MM.1S (cell line): ENCODE results near the gene IL22.

ENCODE experiments used
- DNase-seq: peaks from one replicate; pipeline ENCODE4 v3.0.0-alpha.2; 2015
- H2AFZ ChIP-seq: fragments of 300-600 bp; sonication (generic); 2 replicates; pipeline ENCODE4 v1.6.0; 2016; ENCODE audit warnings: antibody characterized with exemption, low read length
- H3F3A ChIP-seq: fragments of 300-600 bp; sonication (generic); 2 replicates; pipeline ENCODE4 v1.6.1; 2016; ENCODE audit warnings: mild to moderate bottlenecking, antibody characterized with exemption, low read length, moderate library complexity, mixed read lengths; ENCODE audit not compliant: insufficient read depth
- H3K27ac ChIP-seq: fragments of 300-600 bp; sonication (generic); 2 replicates; pipeline ENCODE4 v1.5.1; 2016; ENCODE audit warnings: mild to moderate bottlenecking, low read length
- H3K27me3 ChIP-seq: fragments of 300-600 bp; sonication (generic); replicated peaks from 2 replicates; pipeline ENCODE4 v1.6.0; 2016; ENCODE audit warnings: low read length; ENCODE audit not compliant: insufficient read depth
- H3K36me3 ChIP-seq: fragments of 300-600 bp; sonication (generic); replicated peaks from 2 replicates; pipeline ENCODE4 v1.6.1; 2016; ENCODE audit warnings: mild to moderate bottlenecking, low read length, mixed read lengths; ENCODE audit not compliant: insufficient read depth
- H3K4me1 ChIP-seq: fragments of 300-600 bp; sonication (generic); 2 replicates; pipeline ENCODE4 v1.6.1; 2016; ENCODE audit warnings: low read length, mixed read lengths
- H3K4me2 ChIP-seq: fragments of 300-600 bp; sonication (generic); 2 replicates; pipeline ENCODE4 v1.6.0; 2016; ENCODE audit warnings: low read depth, low read length
- H3K4me3 ChIP-seq: fragments of 300-600 bp; sonication (generic); 2 replicates; pipeline ENCODE4 v1.5.1; 2016; ENCODE audit warnings: low read length, mixed read lengths
- H3K79me2 ChIP-seq: fragments of 300-600 bp; sonication (generic); 2 replicates; pipeline ENCODE4 v1.6.1; 2016; ENCODE audit warnings: mixed run types, low read length, mixed read lengths
- H3K9ac ChIP-seq: fragments of 300-600 bp; sonication (generic); 2 replicates; pipeline ENCODE4 v1.6.1; 2016; ENCODE audit warnings: low read length, mixed read lengths
- H3K9me2 ChIP-seq: fragments of 300-600 bp; sonication (generic); replicated peaks from 2 replicates; pipeline ENCODE4 v1.6.1; 2016; ENCODE audit warnings: mild to moderate bottlenecking, low read length, mixed read lengths; ENCODE audit not compliant: insufficient read depth
- H3K9me3 ChIP-seq: fragments of 300-600 bp; sonication (generic); replicated peaks from 2 replicates; pipeline ENCODE4 v1.6.1; 2016; ENCODE audit warnings: mild to moderate bottlenecking, low read length, mixed read lengths; ENCODE audit not compliant: insufficient read depth
- H4K20me1 ChIP-seq: fragments of 300-600 bp; sonication (generic); 2 replicates; pipeline ENCODE4 v1.6.1; 2016; ENCODE audit warnings: mild to moderate bottlenecking, low read length, moderate library complexity, mixed read lengths; ENCODE audit not compliant: insufficient read depth
- EZH2 ChIP-seq: fragments of 300-600 bp; sonication (generic); optimal IDR thresholded peaks from 2 replicates; pipeline ENCODE3; 2017; ENCODE audit warnings: low read depth, mild to moderate bottlenecking, antibody characterized with exemption, low read length, mixed read lengths
- EZH2phosphoT487 ChIP-seq: fragments of 300-600 bp; sonication (generic); IDR thresholded peaks from 2 replicates; pipeline ENCODE4 v1.6.1; 2018; ENCODE audit warnings: antibody characterized with exemption, low read length
- TF ChIP-seq, protein P1 (sequence below): fragments of 300-600 bp; sonication (generic); IDR thresholded peaks from 2 replicates; pipeline ENCODE4 v1.5.1; 2016; ENCODE audit warnings: antibody characterized with exemption, low read length, mixed read lengths

IL22 gene

GRCh38 chr12:68270358-68270757 lies 17.0 kb upstream of the IL22 start:
- H3K79me2 ChIP-seq, result no peaks in the 10 kb centered on the region
- H3F3A ChIP-seq, result no peaks in the 10 kb centered on the region
- no peak overlapping the region for H3K27ac ChIP-seq
- no peak for DNase-seq
- TF ChIP-seq EZH2 (no peak), EZH2phosphoT487 (no peak)
- H2AFZ ChIP-seq, result no peak overlapping the region
- no peak overlapping the region for H3K9ac ChIP-seq
- no peaks in the 10 kb centered on the region for H3K27me3 ChIP-seq
- no peak overlapping the region for H3K4me3 ChIP-seq
- no peaks in the 10 kb centered on the region for H3K36me3 ChIP-seq
- H3K9me3 ChIP-seq, result no peaks in the 10 kb centered on the region
- no peaks in the 10 kb centered on the region for H3K9me2 ChIP-seq
- H4K20me1 ChIP-seq, result no peaks in the 10 kb centered on the region
- no peaks in the 10 kb centered on the region for H3K4me1 ChIP-seq
- no peak overlapping the region for H3K4me2 ChIP-seq

- Histone ChIP-seq H3K79me2 (no peaks in the 10 kb centered on the region), H3K9ac (no peak overlapping the region), H3F3A (no peaks in the 10 kb centered on the region), H2AFZ (no peak overlapping the region), H3K27me3 (no peaks in the 10 kb centered on the region), H3K4me3 (no peak overlapping the region), H3K27ac (no peak overlapping the region), H3K36me3 (no peaks in the 10 kb centered on the region), H3K4me1 (no peaks in the 10 kb centered on the region), H3K4me2 (no peak overlapping the region), H4K20me1 (no peaks in the 10 kb centered on the region), H3K9me3 (no peaks in the 10 kb centered on the region), H3K9me2 (no peaks in the 10 kb centered on the region)
- TF ChIP-seq EZH2 (no peak), EZH2phosphoT487 (no peak)
- TF ChIP-seq, protein P1, sequence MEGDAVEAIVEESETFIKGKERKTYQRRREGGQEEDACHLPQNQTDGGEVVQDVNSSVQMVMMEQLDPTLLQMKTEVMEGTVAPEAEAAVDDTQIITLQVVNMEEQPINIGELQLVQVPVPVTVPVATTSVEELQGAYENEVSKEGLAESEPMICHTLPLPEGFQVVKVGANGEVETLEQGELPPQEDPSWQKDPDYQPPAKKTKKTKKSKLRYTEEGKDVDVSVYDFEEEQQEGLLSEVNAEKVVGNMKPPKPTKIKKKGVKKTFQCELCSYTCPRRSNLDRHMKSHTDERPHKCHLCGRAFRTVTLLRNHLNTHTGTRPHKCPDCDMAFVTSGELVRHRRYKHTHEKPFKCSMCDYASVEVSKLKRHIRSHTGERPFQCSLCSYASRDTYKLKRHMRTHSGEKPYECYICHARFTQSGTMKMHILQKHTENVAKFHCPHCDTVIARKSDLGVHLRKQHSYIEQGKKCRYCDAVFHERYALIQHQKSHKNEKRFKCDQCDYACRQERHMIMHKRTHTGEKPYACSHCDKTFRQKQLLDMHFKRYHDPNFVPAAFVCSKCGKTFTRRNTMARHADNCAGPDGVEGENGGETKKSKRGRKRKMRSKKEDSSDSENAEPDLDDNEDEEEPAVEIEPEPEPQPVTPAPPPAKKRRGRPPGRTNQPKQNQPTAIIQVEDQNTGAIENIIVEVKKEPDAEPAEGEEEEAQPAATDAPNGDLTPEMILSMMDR, result no peak
- no peak for DNase-seq
Measured at GRCh38 chr12:68269779-68270178, 16.4 kb upstream of the IL22 start.

DNA sequence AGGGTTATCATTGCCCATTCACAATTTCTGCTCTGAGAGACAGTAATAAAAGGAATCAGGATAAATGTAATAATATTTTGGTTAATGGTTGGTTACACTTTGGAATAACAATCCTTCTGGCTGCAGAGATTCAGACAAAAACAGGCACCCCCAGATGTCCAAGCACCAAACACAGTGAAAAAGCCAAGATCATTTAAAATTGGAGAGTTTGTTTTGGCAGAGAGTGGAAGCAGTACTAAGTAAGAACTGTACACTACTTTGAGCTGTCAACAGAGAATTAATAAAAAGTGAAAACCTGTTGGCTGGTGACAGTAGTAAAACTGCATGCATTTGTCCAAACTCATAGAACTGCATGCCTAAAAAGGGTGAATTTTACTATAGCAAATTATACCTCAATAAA lies 15.6 kb upstream of the IL22 start:
- Histone ChIP-seq H3K9me2 (no peaks in the 10 kb centered on the region), H3K4me1 (no peaks in the 10 kb centered on the region), H3K27me3 (no peaks in the 10 kb centered on the region), H2AFZ (no peak overlapping the region), H3F3A (no peaks in the 10 kb centered on the region), H3K4me2 (no peak overlapping the region), H3K79me2 (no peaks in the 10 kb centered on the region), H3K4me3 (no peak overlapping the region), H3K9ac (no peak overlapping the region), H3K9me3 (no peaks in the 10 kb centered on the region), H4K20me1 (no peaks in the 10 kb centered on the region), H3K27ac (no peak overlapping the region), H3K36me3 (no peaks in the 10 kb centered on the region)
- TF ChIP-seq EZH2phosphoT487 (no peak), EZH2 (no peak)
- TF ChIP-seq, protein P1, result no peak
- DNase-seq, result no peak

DNA sequence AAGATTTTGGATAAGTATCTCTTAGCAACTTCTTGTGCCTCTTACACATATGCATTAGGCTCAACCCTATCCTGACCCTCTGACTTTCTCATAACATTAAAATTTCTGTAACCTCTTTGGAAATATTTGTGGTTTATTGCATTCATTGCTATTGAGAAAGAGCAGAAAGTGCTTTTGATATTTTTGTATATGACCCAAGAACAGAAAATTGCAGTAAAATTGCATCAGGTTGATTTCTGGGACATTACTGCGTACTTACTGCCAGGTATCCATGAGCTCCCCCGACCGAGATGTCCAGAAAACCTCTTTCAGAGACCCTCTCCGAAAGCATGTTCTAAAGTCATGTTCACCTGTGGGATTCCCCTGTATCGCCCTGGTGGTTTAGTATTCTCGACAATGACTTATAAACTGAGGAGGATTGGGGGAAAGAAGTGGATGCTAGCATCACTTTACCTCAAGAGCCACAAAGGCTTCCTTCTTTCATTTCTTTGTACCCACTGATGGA lies 14.5 kb upstream of the IL22 start:
- Histone ChIP-seq H3K79me2 (no peaks in the 10 kb centered on the region), H2AFZ (no peak overlapping the region), H3K36me3 (no peaks in the 10 kb centered on the region), H3K4me2 (no peak overlapping the region), H3K4me1 (no peaks in the 10 kb centered on the region), H4K20me1 (no peaks in the 10 kb centered on the region), H3K9ac (no peak overlapping the region), H3K9me3 (no peaks in the 10 kb centered on the region), H3F3A (no peaks in the 10 kb centered on the region), H3K4me3 (no peak overlapping the region), H3K27ac (no peak overlapping the region), H3K27me3 (no peaks in the 10 kb centered on the region), H3K9me2 (no peaks in the 10 kb centered on the region)
- DNase-seq, result no peak
- TF ChIP-seq EZH2, result no peak
- TF ChIP-seq EZH2phosphoT487, result no peak
- TF ChIP-seq, protein P1, result no peak
